NCI-H460 (cell line): ENCODE measurements around the gene ZNF529. TPM values are rescaled to one million over a fixed set of nuclear protein-coding genes. Genes with fewer than 3 reads are reported as not detected.
A peak's percentile ranks its signal among the peaks of the same experiment; 100 is the strongest.
"Not testable (repeated sequence)": the region's sequence is repeated elsewhere in the genome, so short reads cannot be mapped to it uniquely, and the experiment has no call there.

Experiments used
- DNase-seq: peaks from one replicate; pipeline ENCODE4 v3.0.0-alpha.2; 2016; ENCODE audit warnings: low read depth; ENCODE audit errors: extremely low read depth
- polyA plus RNA-seq: library from polyadenylated mRNA; depleted of rRNA; stranded (reverse); fragments of >200 nt; gene quantifications from 2 replicates; pipeline ENCODE4 v1.2.3, GENCODE V29; 2014; cell fraction: nucleus; rRNA removed
- total RNA-seq: library from RNA; depleted of rRNA; stranded (reverse); fragments of >200 nt; shearing (Covaris generic); gene quantifications from 2 replicates; pipeline ENCODE4 v1.2.3, GENCODE V29; 2014; rRNA removed

Gene ZNF529
- total RNA-seq = 4.7 and 5.6 TPM in 2 replicates
- polyA plus RNA-seq = 8.1 and 11.3 TPM in 2 replicates

GRCh38 chr19:36573020-36573894 is at the start of gene ZNF529:
TSS of gene ZNF529 (minus strand) at chr19:36573292. CDS start at chr19:36572346, 946 bp downstream.
- DNase-seq = peak; percentile 80

GRCh38 chr19:36605877-36606478 is 32.9 kb upstream of the ZNF529 start:
- DNase-seq = no peak

DNA sequence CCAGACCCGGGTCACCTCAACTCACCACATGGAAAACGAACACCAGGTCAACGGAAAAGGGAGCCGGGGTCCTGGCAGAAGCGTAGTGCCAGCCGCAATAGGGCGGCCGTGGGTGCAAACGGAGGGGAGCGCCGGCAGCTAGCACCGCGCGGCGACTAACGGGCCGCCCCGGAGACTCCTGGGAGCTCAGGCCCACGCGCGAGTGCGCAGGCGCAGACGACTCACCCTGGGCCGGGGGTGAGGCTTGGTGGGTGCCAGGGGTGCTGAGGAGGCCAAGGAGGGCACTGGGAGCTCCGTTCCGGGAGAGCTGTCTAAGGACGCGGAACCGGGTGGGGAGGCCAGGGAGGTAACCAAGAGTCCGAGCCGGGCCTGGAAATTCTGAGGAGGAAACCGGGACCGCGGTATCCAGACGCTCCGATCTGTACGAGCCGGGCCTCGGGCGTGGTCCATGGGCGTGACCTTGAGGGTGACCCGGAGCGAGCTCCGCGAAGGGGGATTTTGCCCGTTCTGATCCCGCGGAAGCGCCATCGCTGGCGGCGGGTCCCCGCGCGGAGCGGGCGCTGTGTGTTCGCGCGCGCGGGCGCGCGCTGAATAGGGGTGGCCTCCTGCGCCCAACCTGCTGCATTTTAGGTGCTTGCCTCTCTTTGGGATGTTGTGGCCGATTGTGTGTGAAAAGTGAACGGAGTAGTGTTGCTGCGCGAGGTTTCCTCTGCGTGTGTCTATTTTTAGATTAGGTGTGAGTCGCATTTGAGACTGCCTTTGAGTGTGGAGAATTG is 32.2 kb upstream of the ZNF529 start, which contains the start of gene ZNF382:
ZNF382 (plus strand) TSS at position 213 of the 776 bp plus-strand sequence. CDS start 4,602 bp downstream, outside the sequence.
- no peak for DNase-seq

DNA sequence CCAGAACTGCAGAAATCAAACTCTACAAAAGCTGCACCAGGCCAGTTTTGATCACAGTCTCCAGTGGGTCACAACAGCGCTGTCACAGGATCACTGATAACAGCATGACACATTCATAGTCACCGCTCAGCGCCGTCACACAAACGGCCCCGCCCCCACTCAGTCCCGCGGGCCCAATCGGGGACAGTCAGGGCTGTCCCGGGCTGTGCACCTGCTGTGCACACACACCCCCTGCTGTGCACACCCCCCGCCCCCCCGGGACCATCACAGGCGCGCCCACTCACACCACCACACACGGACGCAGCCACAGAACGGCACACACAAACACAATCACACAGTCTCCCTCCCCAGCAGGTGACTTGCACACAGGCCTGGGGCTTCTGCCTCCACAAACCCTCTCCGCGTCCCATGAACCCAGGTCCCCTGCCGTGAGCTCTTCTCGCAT is 31.6 kb upstream of the ZNF529 start:
- DNase-seq = no peak

- not testable (repeated sequence) for DNase-seq
Observed at GRCh38 chr19:36602681-36603080, 29.6 kb upstream of the ZNF529 start.

DNA sequence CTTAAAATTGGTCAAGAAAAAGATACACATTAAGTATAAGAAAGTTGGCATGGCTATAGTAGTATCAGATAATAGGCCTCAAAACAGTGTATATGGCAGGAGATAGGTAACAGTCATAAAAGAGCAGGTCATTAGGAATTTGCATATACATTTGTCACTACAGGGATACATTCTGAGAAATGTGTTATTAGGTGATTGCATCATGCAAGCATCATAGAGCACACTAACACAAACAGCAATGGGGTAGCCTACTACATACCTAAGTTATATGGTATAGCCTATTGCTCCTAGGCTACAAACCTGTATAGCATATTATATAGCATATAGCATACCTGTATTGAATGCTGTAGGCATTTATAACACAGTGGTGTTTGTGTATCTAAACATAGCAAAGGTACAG is 6.2 kb upstream of the ZNF529 start:
- no peak for DNase-seq

DNA sequence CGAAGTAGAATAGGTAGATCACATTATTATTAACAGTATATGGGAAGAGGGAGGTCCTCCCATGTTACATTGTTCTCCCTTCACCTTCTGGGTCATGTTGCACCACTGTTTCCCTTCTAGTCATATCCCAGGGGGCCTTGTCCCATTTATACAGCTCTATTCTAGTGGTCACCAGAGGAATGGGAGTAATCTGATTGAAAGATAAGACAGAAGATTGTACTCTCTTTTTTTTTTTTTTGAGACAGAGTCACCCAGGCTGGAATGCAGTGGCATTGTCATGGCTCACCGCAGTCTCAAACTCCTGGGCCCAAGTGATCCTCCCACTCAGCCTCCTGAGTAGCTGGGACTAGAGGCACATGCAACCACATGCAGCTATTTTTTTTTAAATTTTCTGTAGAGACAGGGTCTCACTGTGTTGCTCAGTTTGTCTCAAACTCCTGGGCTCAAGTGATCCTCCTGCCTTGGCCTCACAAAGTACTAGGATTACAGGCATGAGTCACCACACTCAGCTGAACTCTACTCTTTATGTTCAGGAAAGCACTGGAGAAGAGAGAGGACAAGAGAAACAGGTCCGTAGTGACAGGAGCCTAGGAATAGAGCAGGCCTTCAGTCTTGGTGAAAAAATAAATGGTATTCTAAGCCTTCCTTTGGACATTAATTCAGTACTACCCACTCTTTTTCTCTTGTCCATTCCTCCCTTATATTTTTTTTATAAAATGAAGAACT is 4.3 kb upstream of the ZNF529 start:
- DNase-seq = no peak

DNA sequence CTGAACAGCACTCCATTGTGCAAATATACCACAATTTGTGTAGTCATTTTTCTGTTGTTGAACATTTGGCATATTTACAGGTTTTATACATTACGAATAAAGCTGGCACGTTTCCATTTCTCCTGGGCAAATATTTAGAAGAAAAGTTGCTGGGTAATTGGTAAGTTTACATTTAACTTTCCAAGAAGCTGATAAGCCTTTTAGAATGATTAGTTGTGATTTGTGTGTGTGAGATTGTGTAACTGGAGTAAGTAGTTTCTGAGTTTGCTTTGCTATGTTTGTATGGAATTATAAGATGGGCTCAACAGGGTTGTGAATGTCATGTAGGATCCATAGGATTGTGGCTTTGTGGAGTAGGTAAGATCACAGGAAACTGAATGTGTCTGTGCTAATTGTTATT is 1.6 kb upstream of the ZNF529 start:
- no peak for DNase-seq

GRCh38 chr19:36573895-36574720 is 1.0 kb upstream of the ZNF529 start:
- no peak for DNase-seq

DNA sequence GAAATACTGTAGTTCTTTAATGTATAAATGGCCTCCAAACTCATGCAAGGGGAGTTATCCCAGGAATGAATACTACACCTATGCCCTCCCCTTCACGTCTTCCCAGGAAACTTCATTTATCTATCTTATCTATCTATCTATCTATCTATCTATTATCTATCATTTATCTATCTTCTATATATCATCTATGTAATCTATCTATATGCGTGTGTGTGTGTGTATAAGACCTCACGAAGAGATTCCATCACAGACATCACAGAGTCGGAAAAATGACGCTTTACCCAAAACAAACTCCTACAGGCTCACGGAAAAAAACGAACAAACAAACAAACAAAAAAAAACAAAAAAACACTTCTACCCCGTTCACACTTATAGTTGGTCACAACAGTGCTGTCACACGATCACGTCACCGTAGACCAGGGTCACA is 486 bp downstream of the ZNF529 start:
- DNase-seq = no peak

- no peak for DNase-seq
Observed at GRCh38 chr19:36564391-36564790, 8.7 kb downstream of the ZNF529 start.

DNA sequence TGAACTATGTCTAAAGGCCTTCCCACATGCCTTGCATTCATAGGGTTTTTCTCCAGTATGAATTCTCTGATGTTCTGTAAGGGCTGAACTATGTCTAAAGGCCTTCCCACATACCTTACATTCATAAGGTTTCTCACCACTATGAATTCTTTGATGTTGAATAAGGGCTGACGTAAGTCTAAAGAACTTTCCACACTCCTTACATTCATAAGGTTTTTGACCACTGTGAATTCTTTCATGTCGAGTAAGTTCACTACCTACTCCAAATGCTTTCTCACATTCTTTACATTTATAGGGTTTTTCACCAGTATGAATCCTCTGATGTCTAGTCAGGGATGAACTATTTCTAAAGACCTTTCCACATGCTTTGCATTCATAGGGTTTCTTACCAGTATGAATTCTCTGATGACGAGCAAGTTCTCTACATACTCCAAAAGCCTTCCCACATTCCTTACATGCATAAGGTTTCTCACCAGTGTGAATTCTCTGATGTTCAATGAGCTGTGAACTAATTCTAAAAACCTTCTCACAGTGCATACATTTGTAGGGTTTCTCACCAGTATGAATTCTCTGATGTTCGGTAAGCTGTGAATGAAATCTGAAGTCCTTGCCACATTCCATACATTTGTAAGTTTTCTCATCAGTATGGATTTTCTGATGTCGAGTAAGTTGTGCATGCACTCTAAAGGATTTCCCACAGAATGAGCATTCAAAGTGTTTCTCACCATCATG is 25.9 kb downstream of the ZNF529 start:
- no peak for DNase-seq

DNA sequence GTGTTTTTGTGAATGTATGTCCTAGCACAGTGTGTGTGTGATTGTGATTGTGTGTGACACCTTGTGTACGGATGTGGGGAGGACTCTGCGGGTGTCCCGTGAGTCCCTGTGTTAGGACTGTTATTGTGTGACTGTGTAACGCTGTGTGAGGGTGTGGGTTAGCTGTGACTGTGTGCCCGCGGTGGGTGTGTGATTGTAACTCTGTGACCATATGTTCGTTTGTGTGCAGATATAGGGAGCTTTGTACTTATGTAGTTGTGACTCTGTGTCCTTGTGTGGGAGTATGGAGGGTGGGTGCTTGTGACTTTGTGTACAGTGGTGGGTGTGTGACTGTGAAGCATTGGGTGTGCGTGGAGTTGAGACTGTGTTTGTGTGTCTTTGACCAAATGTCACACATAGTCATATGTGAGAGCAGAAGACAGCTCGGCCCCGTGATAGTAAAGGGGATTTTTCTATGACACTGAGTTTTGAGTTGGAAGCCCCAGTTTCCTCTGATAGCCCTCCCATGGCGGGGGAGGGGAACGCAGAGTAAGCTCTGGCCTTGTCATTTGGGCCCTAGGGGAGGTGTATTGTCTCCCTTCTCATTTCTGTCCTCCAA is 44.1 kb downstream of the ZNF529 start:
- no peak for DNase-seq

DNA sequence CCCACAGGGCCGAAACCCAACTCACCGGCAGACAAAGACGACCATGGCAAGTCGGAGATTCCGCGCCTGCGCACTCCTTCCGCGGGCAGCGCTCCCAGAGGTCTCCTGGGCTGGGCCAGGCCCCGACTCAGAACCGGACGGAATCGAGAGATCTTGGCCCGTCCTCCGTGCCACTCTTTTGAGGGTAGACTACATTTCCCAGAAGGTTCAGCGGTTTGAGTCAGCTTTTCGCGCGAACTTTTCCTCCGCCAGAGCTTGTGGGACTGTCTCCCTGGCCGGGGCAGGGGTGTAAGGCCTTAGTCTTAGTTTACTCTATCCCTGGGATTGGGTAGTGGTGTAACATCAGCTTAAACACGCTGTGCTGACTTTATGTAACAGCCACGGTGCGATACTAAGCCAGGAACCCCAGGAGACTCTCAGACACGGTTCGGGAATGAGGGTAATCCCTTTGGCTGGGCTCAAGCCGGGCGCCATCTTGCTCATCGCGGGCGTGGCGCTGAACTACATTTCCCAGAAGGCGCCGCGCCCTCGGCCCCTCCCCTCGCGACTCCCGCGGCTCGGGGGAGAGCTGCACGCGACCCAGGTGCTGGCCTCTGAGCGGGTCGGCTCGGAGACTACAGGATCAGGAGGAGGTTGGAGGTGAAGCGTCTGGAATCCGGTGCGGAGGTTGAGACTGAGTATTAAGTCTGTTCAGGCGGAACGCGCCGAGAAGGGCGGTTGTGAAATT is 44.7 kb downstream of the ZNF529 start, which contains the start of gene ZNF260:
ZNF260 (minus strand) TSS at position 78 of the 727 bp plus-strand sequence. CDS start 13,033 bp downstream, outside the sequence.
- DNase-seq = peak; percentile 92

- DNase-seq = no peak
Observed at GRCh38 chr19:36527873-36528193, 45.3 kb downstream of the ZNF529 start.

- no peak for DNase-seq
Observed at GRCh38 chr19:36527341-36527740, 45.8 kb downstream of the ZNF529 start.

GRCh38 chr19:36526581-36526980 is 46.5 kb downstream of the ZNF529 start:
- no peak for DNase-seq

- DNase-seq = no peak
Observed at GRCh38 chr19:36524617-36525016, 48.5 kb downstream of the ZNF529 start.
